CD4-positive, alpha-beta T cell (primary cell): ENCODE results near the gene RAPGEF1. TPM values are rescaled to one million over a fixed set of nuclear protein-coding genes. Genes with fewer than 3 reads are reported as not detected.

Experiments used
- ATAC-seq: fragments of 200-7000 bp; cut with Tn5 transposase; one replicate; pipeline ENCODE4 v1.10.0; 2022; ENCODE audit warnings: mild to moderate bottlenecking; ENCODE audit not compliant: poor library complexity
- CTCF ChIA-PET: fragments of 350-600 bp; sonication (Branson Sonifier 250); formaldehyde crosslinking; loops from one replicate; lab custom pipeline; 2021; ENCODE audit warnings: antibody characterized with exemption, inconsistent platforms; lab: Charles Lee
- POLR2A ChIA-PET: fragments of 350-600 bp; sonication (Branson Sonifier 250); formaldehyde crosslinking; loops from one replicate; lab custom pipeline; 2021; ENCODE audit warnings: antibody characterized with exemption, inconsistent platforms; lab: Charles Lee
- DNase-seq, 14 experiments: peaks; one replicate each; pipeline ENCODE4 v3.0.0-alpha.2; 2013 to 2020; ENCODE audit warnings: mixed read lengths in 2 of 14
- H3K27ac ChIP-seq, 2 donors: one replicate each; pipeline versions ENCODE4 v1.5.1 to v1.7.0; 2013; ENCODE audit warnings: low read length in 2 of 2, low read depth in 1 of 2, mild to moderate bottlenecking in 1 of 2
- H3K27me3 ChIP-seq, 2 experiments: 1 replicate in 1 of 2; 2 replicates in 1 of 2; pipeline versions ENCODE4 v1.6.1 to v1.7.0; 2013; ENCODE audit warnings: low read length in 2 of 2, control low read depth in 1 of 2, mild to moderate bottlenecking in 1 of 2, moderate library complexity in 1 of 2; ENCODE audit not compliant: insufficient read depth in 2 of 2, control insufficient read depth in 1 of 2
- H3K36me3 ChIP-seq: one replicate; pipeline ENCODE4 v1.6.1; 2013; ENCODE audit warnings: low read length, control low read depth; ENCODE audit not compliant: insufficient read depth
- H3K4me1 ChIP-seq: one replicate; pipeline ENCODE4 v1.6.1; 2013; ENCODE audit warnings: low read length, control low read depth; ENCODE audit not compliant: insufficient read depth
- H3K4me3 ChIP-seq: one replicate; pipeline ENCODE4 v1.5.1; 2013; ENCODE audit warnings: mild to moderate bottlenecking, low read length, moderate library complexity
- H3K9me3 ChIP-seq, 2 experiments: 1 replicate in 1 of 2; 2 replicates in 1 of 2; pipeline versions ENCODE4 v1.6.1 to v1.7.0; 2013; ENCODE audit warnings: low read length in 2 of 2, mild to moderate bottlenecking in 2 of 2, control low read depth in 1 of 2, moderate library complexity in 1 of 2; ENCODE audit not compliant: control insufficient read depth in 1 of 2, insufficient read depth in 1 of 2
- H3K27ac Mint-ChIP-seq: one replicate; pipeline ENCODE4 v1.8.0; 2020; ENCODE audit warnings: mixed read lengths
- H3K27me3 Mint-ChIP-seq: one replicate; pipeline ENCODE4 v1.8.0; 2021; ENCODE audit warnings: mixed read lengths
- H3K36me3 Mint-ChIP-seq: one replicate; pipeline ENCODE4 v1.8.0; 2021; ENCODE audit warnings: low read depth, mixed read lengths
- H3K4me1 Mint-ChIP-seq: one replicate; pipeline ENCODE4 v1.8.0; 2021; ENCODE audit warnings: low read depth, mixed read lengths
- H3K4me3 Mint-ChIP-seq: one replicate; pipeline ENCODE4 v1.8.0; 2020; ENCODE audit warnings: mild to moderate bottlenecking, mixed read lengths
- H3K9me3 Mint-ChIP-seq: one replicate; pipeline ENCODE4 v1.8.0; 2020; ENCODE audit warnings: mixed read lengths
- intact Hi-C, 2 experiments: fragments of 100-400 bp; cut with DNase I in 1 of 2; cut with micrococcal nuclease in 1 of 2; formaldehyde crosslinking; loops; one replicate each; pipeline versions ENCODE4 v1.15.1 to v1.9.0; 2023 to 2025; cut with DNase I, micrococcal nuclease
- total RNA-seq, 174 experiments: library from RNA in 2 of 174; stranded (reverse) in 2 of 174; gene quantifications; one replicate each; pipeline ENCODE4 v1.2.3 and lab custom pipeline; 2021 to 2026
- TF ChIP-seq, protein P1 (sequence below): fragments of 200-600 bp; IDR thresholded peaks from one replicate; pipeline ENCODE4 v1.8.0; 2022; ENCODE audit warnings: antibody characterized with exemption, mild to moderate bottlenecking

RAPGEF1 gene
- total RNA-seq, 2 experiments from 2014 or later: 130 to 134 TPM

GRCh38 chr9:131701436-131701781 lies 38.5 kb downstream of the RAPGEF1 start:
- Histone ChIP-seq H3K27ac (no peak overlapping the region), H3K4me1 (peaks cover 75% of the 10 kb centered on the region), H3K4me3 (no peak overlapping the region), H3K36me3 (no peaks in the 10 kb centered on the region), H3K27me3 (no peaks in the 10 kb centered on the region), H3K9me3 (no peaks in the 10 kb centered on the region)
- no peak overlapping the region for H3K4me3 Mint-ChIP-seq
- no peaks in the 10 kb centered on the region for H3K27me3 Mint-ChIP-seq
- ChIA-PET POLR2A (interaction anchor here (0.6 kb wide), 1 partner anchor 9 kb away, joined by 3 read pairs; no protein-coding TSS in a partner anchor), CTCF (no interaction called here)
- H3K9me3 Mint-ChIP-seq: no peaks in the 10 kb centered on the region
- H3K27ac Mint-ChIP-seq: peak overlapping the region; percentile 15
- DNase-seq: no peak
- H3K36me3 Mint-ChIP-seq: no peaks in the 10 kb centered on the region
- peaks cover 95% of the 10 kb centered on the region for H3K4me1 Mint-ChIP-seq
- ATAC-seq: no peak
- intact Hi-C loops: no loop called here
- TF ChIP-seq, protein P1, sequence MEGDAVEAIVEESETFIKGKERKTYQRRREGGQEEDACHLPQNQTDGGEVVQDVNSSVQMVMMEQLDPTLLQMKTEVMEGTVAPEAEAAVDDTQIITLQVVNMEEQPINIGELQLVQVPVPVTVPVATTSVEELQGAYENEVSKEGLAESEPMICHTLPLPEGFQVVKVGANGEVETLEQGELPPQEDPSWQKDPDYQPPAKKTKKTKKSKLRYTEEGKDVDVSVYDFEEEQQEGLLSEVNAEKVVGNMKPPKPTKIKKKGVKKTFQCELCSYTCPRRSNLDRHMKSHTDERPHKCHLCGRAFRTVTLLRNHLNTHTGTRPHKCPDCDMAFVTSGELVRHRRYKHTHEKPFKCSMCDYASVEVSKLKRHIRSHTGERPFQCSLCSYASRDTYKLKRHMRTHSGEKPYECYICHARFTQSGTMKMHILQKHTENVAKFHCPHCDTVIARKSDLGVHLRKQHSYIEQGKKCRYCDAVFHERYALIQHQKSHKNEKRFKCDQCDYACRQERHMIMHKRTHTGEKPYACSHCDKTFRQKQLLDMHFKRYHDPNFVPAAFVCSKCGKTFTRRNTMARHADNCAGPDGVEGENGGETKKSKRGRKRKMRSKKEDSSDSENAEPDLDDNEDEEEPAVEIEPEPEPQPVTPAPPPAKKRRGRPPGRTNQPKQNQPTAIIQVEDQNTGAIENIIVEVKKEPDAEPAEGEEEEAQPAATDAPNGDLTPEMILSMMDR: no peak

DNA sequence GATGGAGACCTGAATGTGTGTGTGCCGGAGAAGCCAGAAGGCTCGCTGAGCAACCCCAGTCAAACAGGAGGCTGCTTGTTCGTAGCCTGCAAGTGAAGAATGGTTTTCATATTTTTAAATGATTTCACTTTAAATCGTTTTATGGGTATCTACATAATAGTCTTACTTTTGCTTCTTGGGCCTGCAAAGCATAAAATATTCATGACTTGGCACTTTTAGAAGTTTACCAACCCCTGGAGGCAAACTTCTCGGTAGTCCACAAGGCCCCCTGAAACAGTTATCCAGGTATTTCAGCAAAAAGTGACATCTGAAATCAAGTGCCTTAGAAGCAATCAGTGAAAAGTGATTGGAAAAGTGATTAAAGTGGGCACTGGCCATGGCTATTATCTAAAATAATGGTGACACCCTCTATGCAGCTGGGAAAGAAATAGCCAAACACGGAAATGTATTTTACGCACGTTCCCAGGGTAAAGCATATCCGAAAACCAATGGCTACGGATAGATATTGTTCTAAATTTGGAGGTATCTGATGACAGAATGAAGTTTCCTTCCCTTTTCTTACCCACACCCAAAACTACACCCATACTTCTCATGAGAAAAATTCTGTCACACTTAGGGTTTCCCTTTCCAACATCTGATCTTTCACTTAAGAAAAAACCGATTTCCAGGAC lies 39.0 kb downstream of the RAPGEF1 start:
- CTCF ChIA-PET: no interaction called here

DNA sequence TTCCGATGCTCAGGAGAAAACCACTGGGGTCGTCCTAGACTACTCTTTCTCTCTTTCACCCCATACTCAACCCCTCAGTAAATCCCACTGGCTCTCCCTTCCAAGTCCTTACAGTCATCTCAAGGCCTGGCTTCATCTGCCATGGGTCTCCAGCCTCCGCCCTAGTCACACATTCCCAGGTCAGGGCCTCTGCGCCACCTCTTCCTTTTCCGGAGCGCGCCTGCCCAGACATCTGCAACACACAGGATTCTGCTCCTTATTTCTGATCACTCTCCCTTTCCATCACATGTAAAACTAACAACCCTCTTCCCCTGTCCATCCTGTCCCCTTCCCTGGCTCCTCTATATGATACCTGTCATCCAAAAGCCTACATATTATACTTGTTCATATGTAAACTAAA lies 39.8 kb downstream of the RAPGEF1 start:
- peaks cover 95% of the 10 kb centered on the region for H3K4me1 Mint-ChIP-seq
- no peak overlapping the region for H3K27ac ChIP-seq
- H3K36me3 Mint-ChIP-seq: no peaks in the 10 kb centered on the region
- ChIA-PET POLR2A (no interaction called here), CTCF (no interaction called here)
- no peaks in the 10 kb centered on the region for H3K9me3 Mint-ChIP-seq
- H3K27me3 Mint-ChIP-seq: no peaks in the 10 kb centered on the region
- intact Hi-C loops: no loop called here
- no peak overlapping the region for H3K4me3 ChIP-seq
- H3K4me3 Mint-ChIP-seq: no peak overlapping the region
- H3K27me3 ChIP-seq: no peaks in the 10 kb centered on the region
- no peaks in the 10 kb centered on the region for H3K9me3 ChIP-seq
- TF ChIP-seq, protein P1: no peak
- ATAC-seq: no peak
- no peaks in the 10 kb centered on the region for H3K36me3 ChIP-seq
- H3K27ac Mint-ChIP-seq: peak overlapping the region; percentile 43
- H3K4me1 ChIP-seq: peaks cover 72% of the 10 kb centered on the region
- DNase-seq: no peak

More for the DNA sequence above, 39.0 kb downstream of the RAPGEF1 start:
- intact Hi-C loops: no loop called here
- Mint-ChIP-seq H3K36me3 (no peaks in the 10 kb centered on the region), H3K9me3 (no peaks in the 10 kb centered on the region), H3K27ac (no peak overlapping the region), H3K4me1 (peaks cover 95% of the 10 kb centered on the region), H3K27me3 (no peaks in the 10 kb centered on the region), H3K4me3 (no peak overlapping the region)
- POLR2A ChIA-PET: interaction anchor here (0.6 kb wide), 1 partner anchor 10 kb away, joined by 3 read pairs; no protein-coding TSS in a partner anchor
- Histone ChIP-seq H3K9me3 (no peaks in the 10 kb centered on the region), H3K36me3 (no peaks in the 10 kb centered on the region), H3K27ac (no peak overlapping the region), H3K4me3 (no peak overlapping the region), H3K4me1 (peaks cover 73% of the 10 kb centered on the region), H3K27me3 (no peaks in the 10 kb centered on the region)
- ATAC-seq (no peak), DNase-seq (no peak)
- TF ChIP-seq, protein P1: no peak
